Ovary (tissue), 9 donors: Measurements from ENCODE around the gene COX15. TPM values are rescaled to one million over a fixed set of nuclear protein-coding genes. Genes with fewer than 3 reads are reported as not detected.
"Not testable (repeated sequence)": the region's sequence is repeated elsewhere in the genome, so short reads cannot be mapped to it uniquely, and the experiment has no call there.

ENCODE experiments used
- DNase-seq, 5 donors: peaks; one replicate each; pipeline ENCODE4 v3.0.0-alpha.2; 2019 to 2020
- H3K27ac ChIP-seq, 2 donors: fragments of 200-600 bp; one replicate each; pipeline versions ENCODE4 v1.5.1 to v1.8.0; 2019 to 2022
- H3K27me3 ChIP-seq: fragments of 200-600 bp; one replicate; pipeline ENCODE4 v1.8.0; 2022
- H3K36me3 ChIP-seq: fragments of 200-600 bp; sonication (generic); one replicate; pipeline ENCODE4 v1.5.1; 2019
- H3K4me1 ChIP-seq: one replicate; pipeline ENCODE4 v1.8.1; 2013; ENCODE audit warnings: mild to moderate bottlenecking, moderate library complexity; ENCODE audit not compliant: insufficient read depth
- H3K4me3 ChIP-seq: fragments of 200-600 bp; sonication (generic); one replicate; pipeline ENCODE4 v1.5.1; 2017
- H3K9me3 ChIP-seq, 2 donors: fragments of 200-600 bp in 1 of 2; sonication (generic) in 1 of 2; one replicate each; pipeline versions ENCODE4 v1.5.1 to v1.8.1; 2013 to 2019; ENCODE audit warnings: mild to moderate bottlenecking in 1 of 2, moderate library complexity in 1 of 2
- EP300 ChIP-seq: sonication (generic); formaldehyde crosslinking; IDR thresholded peaks from one replicate; pipeline ENCODE4 v1.6.1; 2017; ENCODE audit warnings: antibody characterized with exemption
- POLR2A ChIP-seq: fragments of 450-650 bp; IDR thresholded peaks from one replicate; pipeline ENCODE4 v1.6.1; 2017; ENCODE audit warnings: antibody characterized with exemption, mild to moderate bottlenecking, moderate library complexity
- WGBS, 3 donors: extraction: QIAGEN DNeasy Blood & Tissue Kit in 1 of 3; methylation state at CpG; one replicate each; pipeline versions ENCODE4 v1.1.5 to v1.1.7; 2013 to 2017; 5-methylcytosine and 5-hydroxymethylcytosine counted together
- intact Hi-C, 4 donors: fragments of 100-400 bp; cut with DNase I; formaldehyde crosslinking; loops; one replicate each; pipeline versions ENCODE4 v1.11.0 to v1.15.1; 2022 to 2023
- polyA plus RNA-seq, 2 donors: library from polyadenylated mRNA; stranded (reverse); fragments of 200-250 nt in 1 of 2; fragments of 350-450 nt in 1 of 2; fragmentation: Illumina TruSeq in 1 of 2; extraction: RNeasy Lipid Tissue Mini Kit (QIAGEN cat#74804) in 1 of 2; gene quantifications; one replicate each; pipeline ENCODE4 v1.2.3, GENCODE V29; 2013 to 2014
- total RNA-seq, 7 donors: library from RNA; depleted of rRNA in 2 of 7; stranded (reverse); fragments of >200 nt in 2 of 7; fragmentation: NEBNext Ultra II Directional in 3 of 7; extraction: Animal tissue kit (Norgen Biotek cat#: 25700) in 3 of 7; gene quantifications; one replicate each; pipeline versions ENCODE4 v1.1.0 to v1.2.4, GENCODE V29; 2016 to 2023
- TF ChIP-seq, protein P1 (sequence below), 3 donors: fragments of 450-650 bp in 2 of 3; fragments of 200-600 bp in 1 of 3; IDR thresholded peaks; one replicate each; pipeline versions ENCODE4 v1.5.1 to v1.8.0; 2016 to 2022; ENCODE audit warnings: antibody characterized with exemption in 3 of 3, mild to moderate bottlenecking in 1 of 3
- donor health status: DM: no; HTN: no; CAD: no; lungs with moderate emphysema.
- donor health status: DM: no; HTN: no; CAD: no.
- donor health status: Bipolar disorder and iron deficiency.
- donor health status: DM: yes; HTN: yes; CAD: no.
- donor health status: DM: no; HTN: no; CAD: no.
- donor health status: DM: yes; HTN: yes; CAD: no.

Gene COX15
- total and polyA plus RNA-seq, 9 donors: 19.1 to 40.6 (median 36.5) TPM

DNA sequence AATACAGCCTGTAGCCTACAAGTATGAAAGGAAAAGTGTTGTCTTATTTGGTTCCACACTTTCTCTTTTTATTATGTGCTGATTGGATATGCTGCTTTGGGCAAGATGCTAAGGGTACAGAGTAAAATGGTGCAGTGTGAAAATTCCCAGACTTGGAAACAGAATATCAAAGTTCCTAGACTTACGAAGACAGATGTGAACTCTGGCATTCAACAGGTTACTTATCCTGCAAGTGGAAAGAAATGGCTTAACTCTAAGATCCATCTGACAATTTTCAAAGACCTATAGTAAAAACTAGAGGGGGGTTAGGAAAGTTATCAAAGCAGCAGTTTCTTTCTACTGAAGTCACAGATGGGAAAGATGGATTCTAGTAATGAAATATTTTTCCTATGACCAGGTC lies 24.2 kb upstream of the COX15 start:
- Histone ChIP-seq H3K27me3 (no peaks in the 10 kb centered on the region), H3K36me3 (no peaks in the 10 kb centered on the region), H3K4me3 (no peak overlapping the region), H3K9me3 (no peaks in the 10 kb centered on the region), H3K4me1 (no peaks in the 10 kb centered on the region), H3K27ac (no peak overlapping the region)
- TF ChIP-seq, protein P1, sequence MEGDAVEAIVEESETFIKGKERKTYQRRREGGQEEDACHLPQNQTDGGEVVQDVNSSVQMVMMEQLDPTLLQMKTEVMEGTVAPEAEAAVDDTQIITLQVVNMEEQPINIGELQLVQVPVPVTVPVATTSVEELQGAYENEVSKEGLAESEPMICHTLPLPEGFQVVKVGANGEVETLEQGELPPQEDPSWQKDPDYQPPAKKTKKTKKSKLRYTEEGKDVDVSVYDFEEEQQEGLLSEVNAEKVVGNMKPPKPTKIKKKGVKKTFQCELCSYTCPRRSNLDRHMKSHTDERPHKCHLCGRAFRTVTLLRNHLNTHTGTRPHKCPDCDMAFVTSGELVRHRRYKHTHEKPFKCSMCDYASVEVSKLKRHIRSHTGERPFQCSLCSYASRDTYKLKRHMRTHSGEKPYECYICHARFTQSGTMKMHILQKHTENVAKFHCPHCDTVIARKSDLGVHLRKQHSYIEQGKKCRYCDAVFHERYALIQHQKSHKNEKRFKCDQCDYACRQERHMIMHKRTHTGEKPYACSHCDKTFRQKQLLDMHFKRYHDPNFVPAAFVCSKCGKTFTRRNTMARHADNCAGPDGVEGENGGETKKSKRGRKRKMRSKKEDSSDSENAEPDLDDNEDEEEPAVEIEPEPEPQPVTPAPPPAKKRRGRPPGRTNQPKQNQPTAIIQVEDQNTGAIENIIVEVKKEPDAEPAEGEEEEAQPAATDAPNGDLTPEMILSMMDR (IDR thresholded peaks at IDR 0.05): no peak
- TF ChIP-seq POLR2A: no peak
- TF ChIP-seq EP300: no peak
- intact Hi-C loops: no loop called here
- 92 to 100% (median 95%) methylated on average over 1 of the region's 1 CpG for WGBS, 3 donors
- no peak for DNase-seq

DNA sequence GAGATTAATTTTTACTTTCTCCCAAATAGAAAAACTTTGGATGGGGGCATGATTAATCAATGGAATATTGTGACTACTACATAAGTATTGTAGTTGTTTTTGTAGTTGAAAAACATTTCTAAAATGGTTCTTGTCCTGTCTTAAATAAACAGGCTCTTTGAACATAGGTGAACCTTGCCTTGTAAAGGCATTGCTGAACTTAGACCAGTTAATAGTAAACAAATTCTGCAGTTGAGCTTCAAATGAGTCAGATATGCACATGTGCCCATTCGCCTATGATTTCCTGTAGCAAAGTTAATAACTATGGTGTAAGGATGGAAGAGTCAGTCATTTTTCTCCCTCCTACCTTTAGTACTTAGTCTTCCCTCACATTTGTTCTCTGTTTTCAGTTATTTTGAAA lies 22.7 kb upstream of the COX15 start:
- no peaks in the 10 kb centered on the region for H3K36me3 ChIP-seq
- no peak for DNase-seq
- WGBS, 3 donors: 93 to 99% (median 97%) methylated on average over 1 of the region's 1 CpG

DNA sequence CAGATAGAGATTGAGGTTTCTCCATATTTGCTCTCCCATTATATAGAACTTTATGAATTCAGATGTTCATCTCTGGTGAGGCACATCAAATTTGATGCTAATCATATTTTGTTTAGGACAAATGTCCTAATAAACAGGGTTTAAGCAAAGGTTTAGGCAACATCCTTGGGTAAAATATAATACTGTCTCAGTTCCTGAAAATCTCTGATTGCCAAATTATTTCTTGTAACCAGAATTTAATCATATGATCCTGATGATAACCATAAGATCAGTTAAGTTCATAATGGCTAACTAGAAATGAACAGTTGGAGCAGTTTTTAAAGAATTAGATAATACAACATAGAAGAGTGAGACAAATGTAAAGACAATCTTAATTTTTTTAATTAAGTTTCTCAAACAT lies 18.7 kb upstream of the COX15 start:
- intact Hi-C loops: no loop called here
- H3K4me1 ChIP-seq: no peaks in the 10 kb centered on the region
- no peak for DNase-seq
- H3K9me3 ChIP-seq: no peaks in the 10 kb centered on the region
- TF ChIP-seq, protein P1 (IDR thresholded peaks at IDR 0.05): no peak
- TF ChIP-seq EP300 (no peak), POLR2A (no peak)
- H3K36me3 ChIP-seq: no peaks in the 10 kb centered on the region
- no peak overlapping the region for H3K4me3 ChIP-seq
- no peak overlapping the region for H3K27ac ChIP-seq
- H3K27me3 ChIP-seq: no peaks in the 10 kb centered on the region

More for the DNA sequence above, 22.7 kb upstream of the COX15 start:
- H3K27me3 ChIP-seq: no peaks in the 10 kb centered on the region
- no peak overlapping the region for H3K4me3 ChIP-seq
- TF ChIP-seq POLR2A (no peak), EP300 (no peak)
- TF ChIP-seq, protein P1 (IDR thresholded peaks at IDR 0.05): no peak
- H3K9me3 ChIP-seq: no peaks in the 10 kb centered on the region
- H3K27ac ChIP-seq: no peak overlapping the region
- intact Hi-C loops: no loop called here
- H3K4me1 ChIP-seq: no peaks in the 10 kb centered on the region

DNA sequence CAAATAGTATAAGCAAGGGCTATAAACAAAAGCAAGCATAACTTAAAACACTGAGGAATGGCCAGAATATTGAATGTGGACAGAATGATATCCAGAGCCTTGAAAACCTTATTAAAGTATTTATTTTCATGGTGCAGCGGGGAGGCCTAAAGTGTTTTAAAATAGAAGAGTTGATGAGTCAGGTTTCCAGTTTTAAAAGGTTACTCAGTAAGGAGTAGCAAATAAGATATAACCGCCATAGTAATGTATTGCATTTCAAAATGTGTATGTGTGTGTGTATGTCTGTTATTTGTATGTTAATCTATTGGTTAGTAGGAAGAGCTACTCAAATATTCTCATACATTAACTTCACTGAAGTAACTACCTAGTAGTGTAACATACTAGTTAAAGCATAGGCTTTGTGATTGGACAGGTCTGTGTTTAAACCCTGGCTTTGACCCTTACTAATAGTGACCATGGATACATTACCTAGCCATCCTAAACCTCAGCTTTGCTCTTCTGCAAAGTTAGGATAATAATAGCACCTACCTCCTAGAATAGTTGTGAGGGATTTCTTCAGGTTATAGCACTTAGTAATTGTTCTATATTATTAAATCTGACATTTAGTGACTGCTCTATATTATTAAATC lies 17.0 kb upstream of the COX15 start:
- H3K9me3 ChIP-seq: no peaks in the 10 kb centered on the region
- H3K27me3 ChIP-seq: no peaks in the 10 kb centered on the region
- DNase-seq: no peak
- WGBS, 3 donors: 45 to 61% (median 56%) methylated on average over 2 of the region's 2 CpGs
- no peak overlapping the region for H3K27ac ChIP-seq
- H3K36me3 ChIP-seq: no peaks in the 10 kb centered on the region
- H3K4me1 ChIP-seq: no peaks in the 10 kb centered on the region
- TF ChIP-seq, protein P1 (IDR thresholded peaks at IDR 0.05): no peak
- TF ChIP-seq EP300: no peak
- no peak for TF ChIP-seq POLR2A
- intact Hi-C loops: no loop called here
- H3K4me3 ChIP-seq: no peak overlapping the region

DNA sequence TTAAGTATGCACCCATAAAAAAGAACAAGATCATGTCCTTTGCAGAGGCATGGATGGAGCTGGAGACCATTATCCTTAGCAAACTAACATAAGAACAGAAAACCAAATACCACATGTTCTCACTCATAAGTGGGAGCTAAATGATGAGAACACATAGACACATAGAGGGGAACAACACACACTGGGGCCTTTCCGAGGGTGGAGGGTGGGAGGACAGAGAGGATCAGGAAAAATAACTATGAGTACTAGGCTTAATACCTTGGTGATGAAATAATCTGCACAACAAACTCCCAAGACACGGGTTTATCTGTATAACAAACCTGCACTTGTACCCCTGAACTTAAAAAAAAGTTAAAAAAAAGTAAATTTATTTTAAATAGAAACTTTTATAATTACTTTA lies 14.2 kb upstream of the COX15 start:
- WGBS, 3 donors: 85 to 88% (median 85%) methylated on average over 2 of the region's 2 CpGs
- H3K27me3 ChIP-seq, intact Hi-C loops: not testable (repeated sequence)

More for the DNA sequence above, 14.2 kb upstream of the COX15 start:
- not testable (repeated sequence) for DNase-seq, H3K9me3 ChIP-seq, H3K4me3 ChIP-seq, H3K36me3 ChIP-seq, H3K27ac ChIP-seq, H3K4me1 ChIP-seq
